NCI-H128 (cell line): ENCODE data around the gene NACC2.

Experiments
- DNase-seq: peaks from one replicate; lab custom pipeline; 2025; ENCODE audit not compliant: unreplicated experiment; lab: John Stamatoyannopoulos, UW

NACC2 gene

DNA sequence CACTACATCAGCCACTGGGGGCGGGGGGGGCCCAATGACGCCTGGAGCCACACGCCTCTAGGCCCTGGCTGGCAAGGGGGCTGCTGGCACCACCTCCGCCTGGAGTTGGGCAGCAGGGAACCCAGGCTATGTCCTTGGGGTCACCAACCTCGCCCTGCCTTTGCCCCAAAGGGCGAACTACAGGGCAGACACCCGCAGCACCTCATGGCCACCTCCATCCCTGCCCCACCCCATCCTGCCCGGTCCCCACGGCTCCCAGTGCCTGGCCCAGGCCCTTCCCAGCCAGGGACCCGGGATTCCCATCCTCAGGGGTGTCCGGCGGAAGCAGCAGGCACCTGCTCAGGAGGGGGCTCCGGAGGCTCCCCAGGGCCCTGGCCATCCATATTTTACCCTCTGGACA, 37.0 kb downstream of the NACC2 start:
- DNase-seq: no peak

DNA sequence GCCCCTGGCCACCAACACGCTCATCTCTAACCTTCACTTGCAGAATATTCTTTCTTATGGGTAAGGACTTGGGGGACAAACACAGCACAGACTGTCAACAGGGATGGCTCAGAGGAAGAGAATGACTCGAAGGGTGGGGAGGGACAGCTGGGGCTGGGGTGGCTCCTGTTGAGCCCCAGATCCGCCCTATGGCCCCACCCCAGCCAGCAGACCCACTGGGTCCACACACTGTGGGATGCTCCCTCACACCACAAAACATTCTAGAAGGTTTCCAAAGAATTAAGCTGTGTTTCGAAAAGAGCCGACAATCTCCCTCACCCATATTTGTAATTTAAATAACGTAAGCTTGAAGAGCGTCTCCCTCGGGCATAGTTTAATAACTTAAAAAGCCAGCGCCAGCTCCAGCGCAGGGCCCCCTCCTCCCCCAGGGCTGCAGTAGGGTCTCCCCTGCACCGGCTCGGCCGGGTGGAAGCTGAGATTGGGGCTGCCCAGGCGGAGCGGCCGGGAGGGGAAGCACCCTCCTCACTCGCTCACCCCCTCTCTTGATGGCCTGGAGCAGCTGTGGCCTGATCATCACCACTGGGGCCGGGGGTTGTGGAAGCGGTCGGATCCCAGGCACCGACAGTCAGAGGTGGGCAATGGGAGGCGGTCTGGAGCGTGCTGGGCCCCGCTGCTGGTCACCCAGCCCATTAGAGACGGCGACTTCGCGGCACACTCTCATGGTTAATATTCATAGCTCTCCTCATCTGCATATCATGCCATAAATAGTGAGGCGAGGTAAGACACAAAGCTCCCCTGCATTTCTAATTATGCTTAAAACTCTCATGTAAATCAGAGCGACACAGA, 37.6 kb downstream of the NACC2 start:
- DNase-seq: no peak

DNA sequence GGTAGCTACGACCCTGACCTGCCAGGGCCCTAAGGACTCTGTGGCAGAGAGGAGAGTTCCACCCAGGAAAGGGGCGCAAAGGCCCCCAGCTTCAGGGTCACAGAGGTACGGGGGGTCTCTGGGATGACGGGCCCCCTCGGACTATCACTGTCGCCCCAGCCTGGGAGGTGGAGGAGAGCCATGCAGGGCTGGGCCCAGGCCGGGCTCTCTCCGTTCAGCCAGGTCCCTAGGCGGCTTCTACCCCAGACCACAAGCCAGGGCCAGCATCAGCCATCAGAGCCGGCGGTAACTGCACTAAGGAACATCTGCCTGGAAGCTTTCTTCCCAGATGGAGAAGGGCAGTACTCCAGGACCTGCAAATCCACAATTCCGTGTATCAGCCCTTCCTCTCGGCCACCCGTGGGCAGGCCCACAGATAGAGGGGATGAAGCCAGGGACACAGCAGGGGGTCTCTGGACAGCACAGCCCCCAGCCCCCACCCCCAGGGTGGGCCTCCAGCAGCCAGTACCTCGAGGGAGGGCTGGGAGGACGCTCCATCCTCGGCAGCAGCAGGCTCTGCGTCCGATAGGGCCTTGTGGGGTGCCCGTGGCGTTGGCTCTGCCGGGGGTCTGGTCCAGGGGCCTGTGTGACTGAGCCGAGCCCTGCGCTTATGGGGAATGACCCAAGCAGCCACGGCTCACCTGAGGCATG, 38.4 kb downstream of the NACC2 start:
- DNase-seq: no peak

DNA sequence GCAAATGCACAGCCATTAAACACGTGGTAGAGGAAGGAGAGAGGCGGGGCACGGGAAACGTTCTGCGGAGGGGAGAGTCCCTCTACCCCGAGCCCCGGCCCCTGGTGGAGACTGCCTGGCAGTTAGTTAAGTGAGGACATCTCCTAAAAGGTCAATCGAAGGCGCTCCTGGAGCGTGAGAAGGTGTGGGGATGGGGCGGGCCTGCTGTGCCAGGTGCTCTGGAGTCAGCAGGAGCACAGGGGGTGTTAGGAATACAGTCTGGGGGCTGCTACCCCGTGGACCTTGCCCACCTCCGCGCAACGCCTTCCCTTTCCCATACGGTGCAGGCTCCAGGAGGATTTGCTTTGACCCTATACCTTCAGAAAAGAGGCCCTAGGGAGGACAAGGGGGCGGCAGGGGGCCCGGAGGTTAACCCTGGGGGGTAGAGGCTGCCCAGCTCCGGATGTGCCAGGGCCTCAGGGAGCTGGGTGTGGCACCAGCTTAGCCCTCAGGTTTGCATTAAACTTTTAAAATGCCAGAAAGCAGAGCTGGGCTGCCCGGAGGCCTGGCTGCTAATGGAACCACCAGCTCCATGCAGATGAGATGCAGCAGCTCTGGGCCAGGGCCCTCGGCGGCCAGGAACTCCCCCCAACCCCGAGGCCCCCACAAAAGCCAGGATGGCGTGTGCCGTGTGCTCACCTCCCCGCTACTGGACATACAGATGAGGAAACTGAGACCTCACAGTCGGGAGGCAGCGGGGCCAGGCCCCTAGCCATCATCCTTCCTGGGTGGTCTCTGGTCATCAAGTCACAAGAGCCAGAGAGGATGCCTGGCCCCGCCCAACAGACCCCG, 39.2 kb downstream of the NACC2 start:
- DNase-seq: no peak

DNA sequence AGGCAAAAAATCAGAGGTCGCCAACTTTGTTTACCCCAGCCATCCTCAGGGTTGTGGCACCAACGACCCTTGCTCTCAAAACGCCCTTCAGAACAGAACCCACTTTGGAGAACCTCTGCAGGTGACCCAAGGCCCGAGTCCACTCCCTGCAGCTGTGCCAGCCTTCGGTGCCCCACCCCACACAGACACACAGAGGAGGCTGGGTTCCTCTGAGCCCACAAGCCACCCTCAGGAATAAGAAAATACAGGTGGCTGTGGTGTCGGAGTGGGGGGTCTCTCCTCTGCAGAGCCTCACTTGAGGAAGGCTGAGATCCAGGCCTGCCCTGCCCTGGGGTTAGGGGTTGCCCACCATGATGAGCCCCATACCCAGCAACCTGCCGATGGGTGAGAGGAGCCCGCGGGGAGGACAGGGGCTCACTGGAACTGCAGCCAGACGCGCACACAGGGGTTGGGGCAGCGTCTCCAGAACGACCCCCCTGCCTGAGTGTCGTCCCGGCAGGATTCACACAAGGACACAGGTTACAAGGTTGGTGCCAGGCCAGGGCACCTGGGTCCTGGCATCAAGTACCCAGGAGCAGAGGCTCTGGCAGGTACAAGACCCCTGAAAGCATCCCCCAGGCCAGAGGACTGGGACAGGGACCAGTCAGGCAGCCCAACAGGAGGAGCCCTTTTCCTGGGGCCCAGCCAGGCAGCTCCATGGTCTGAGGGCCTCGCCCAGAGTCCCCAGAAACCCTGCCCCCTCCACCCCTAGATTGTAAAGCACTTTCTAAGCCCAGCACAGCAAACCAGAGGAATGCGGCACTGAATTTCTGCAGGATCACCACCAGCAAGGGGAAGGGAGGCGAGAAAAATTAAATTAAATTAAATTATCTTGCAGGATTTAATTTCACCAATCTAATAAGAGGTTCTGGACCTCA, 40.0 kb downstream of the NACC2 start:
- DNase-seq: no peak

DNA sequence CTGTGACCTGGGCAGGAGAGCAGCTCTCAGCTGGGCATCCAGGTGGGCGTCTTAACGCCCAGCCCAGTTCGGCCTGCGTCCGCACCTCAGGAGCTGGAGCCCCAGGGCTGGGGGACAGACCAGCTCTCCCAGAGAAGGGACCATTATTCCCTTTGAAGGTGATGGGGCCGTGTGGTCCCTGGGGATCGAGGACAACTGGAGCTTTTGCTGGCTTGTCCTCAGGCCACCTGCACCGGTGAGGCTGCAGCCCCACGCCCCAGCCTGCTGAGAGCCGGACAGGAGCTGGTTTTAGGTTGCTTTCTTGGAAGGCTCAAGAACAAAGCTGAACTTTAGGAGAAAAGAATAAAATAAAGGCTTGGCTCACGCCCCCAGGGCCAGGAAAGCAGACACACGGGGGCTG, 40.9 kb downstream of the NACC2 start:
- no peak for DNase-seq

DNA sequence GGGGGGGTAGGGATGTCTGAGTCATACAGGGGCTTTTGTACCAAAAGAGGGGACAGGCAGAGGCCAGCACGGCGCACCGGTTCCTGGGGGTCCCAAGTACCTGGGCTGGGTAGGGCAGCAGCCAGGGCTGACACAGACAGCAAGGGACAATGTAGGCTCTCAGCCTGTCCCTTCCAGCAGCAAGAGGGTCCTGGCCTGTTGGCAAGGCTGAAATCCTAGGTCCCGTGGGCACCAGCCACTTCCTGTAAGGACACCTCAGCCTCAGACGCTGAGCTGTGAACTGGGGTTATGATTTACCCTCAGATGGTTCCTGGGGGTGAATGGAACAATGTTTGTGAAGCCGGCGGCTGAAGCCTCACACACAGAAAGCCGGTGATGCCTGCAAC, 41.3 kb downstream of the NACC2 start:
- no peak for DNase-seq

DNA sequence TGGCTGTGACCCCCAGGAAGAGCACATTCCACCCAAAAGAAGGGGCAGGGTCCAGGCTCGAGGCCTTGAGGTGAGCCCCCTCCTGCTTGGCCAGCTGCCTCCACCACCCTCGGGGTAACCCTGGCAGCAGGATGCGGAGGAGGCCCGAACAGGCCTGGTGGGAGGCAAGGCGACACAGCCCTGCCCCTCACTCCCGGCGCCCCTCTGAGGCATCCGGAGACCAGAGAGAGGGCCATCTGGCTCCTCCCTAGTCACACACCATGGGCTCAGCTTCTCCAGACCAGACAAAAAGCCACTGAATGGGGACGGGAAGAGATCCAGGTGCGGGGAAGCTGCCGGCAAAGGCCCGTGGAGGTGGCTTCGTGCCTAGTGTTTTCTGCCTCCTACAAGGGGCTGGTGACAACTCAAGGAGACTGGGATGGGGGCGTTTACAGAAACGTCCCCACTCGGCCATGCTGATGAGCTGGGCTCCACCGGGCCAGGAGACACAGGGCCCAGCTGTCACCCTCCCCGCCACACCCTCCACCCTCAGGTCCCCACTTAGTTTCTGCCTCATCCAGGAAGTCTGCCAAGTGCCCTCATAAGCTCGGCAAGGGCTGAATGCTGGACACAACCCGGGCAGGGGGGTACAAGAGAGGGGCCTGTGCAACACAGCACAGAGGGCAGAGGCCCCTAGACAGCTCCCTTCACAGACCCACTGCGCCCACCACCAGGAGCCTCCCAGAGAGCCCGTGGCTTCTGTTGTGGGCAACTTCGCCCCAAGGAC, 41.9 kb downstream of the NACC2 start:
- DNase-seq: no peak

DNA sequence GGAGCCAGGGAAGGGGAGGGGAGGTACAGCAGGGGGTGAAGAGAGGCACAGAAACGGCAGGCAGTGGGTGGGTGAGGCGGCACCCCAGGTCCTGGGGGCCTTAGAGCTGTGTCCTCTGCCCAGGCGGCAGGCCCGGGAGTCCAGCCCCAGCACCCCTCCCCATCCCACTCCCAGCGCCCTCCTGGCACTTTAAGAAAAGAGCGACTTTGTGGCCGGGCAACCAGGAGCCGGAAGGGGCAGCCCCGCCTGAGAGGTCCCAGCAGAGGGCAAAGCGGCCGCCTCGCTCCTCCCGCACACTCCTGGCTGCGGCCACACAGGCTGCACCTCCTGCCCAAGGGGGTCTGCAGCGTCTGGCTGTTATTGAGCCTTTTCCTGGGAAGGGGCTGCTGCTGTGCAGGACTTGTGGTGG, 42.6 kb downstream of the NACC2 start:
- no peak for DNase-seq

DNA sequence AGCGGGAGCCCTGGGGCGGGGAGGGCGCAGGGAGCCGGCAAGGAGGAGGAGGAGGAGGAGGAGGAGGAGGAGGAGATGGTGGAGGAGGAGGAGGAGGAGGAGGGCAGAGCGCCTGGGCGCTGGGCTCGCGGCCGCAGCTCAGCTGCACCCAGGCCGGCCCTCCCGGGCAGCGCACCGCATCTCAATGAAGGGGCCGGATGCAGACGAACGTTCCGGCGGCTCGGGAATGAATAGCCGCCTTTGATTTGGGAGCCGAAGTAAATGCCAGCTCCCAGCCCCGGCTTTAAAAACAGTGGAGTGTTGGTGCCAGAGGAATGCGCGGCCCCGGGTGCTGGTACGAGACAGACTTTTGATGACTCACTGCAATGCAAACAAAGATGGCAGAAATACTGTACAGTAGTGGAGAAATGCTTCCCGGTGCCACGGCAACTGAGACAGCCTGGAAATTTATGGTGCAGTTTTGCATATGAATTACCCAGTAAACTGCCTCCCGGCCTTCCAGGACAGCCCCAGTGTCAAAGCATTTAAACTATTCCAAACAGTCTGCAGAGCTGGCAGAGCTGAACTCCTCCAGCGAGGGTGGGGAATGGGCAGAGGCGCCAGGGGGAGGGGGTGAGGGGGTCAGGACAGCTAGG, 43.1 kb downstream of the NACC2 start:
- peak; percentile 33 for DNase-seq

DNA sequence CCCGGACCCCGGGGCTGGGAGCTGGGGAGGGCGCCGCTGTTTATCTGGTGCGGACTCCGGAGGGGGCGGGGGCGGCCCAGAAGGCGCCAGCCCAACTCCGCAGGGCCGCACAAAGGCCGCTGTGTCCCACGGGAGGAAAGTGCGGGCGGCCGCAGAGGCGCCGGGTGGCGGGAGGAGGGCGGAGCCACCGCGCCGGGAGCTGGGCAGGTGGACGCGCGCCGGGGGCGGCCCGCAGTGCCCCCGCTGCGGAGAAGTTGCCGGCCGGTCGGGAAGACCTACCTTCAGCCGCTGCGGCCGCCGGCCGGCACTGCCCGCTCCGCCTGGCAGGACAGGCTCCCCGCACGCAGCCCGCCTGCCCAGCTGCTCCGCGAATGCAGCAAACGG, 43.6 kb downstream of the NACC2 start:
- DNase-seq: no peak

DNA sequence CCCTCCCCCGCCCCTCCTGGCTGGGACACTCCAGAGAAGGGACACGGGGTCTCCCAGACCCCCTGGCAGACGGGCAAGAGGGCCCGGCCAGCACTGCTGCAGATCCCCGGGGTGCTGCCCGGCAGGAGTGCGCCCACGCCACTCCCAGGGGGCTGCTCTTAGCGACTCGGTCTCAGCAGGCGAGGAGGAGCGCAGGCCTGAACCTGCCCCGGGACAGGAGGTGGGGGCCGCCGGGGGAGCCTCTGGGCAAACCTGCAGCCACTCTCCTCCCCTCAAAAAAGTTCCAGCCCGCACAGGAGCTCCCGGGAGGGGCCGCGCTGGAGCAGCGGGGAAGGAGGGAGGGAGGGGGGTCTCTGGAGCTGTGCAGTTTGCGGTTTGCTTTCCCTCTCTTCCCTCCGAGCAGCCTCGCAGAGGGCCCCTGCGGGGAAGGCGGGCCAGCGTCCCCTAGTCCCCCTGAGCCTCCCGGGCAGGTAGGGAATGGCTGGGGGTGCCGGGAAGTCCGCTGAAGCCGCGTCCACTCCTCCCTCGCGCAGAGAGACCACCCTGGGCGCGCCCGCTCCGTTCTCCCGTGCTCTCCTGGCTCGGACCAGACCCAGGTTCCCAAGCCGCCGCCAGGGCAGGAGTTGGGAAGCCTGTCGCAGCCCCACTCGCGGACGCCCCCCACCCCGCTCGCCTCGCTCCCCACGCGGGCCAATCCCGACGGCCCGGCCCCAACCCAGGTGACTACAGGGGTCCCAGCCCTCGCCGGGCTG, 44.2 kb downstream of the NACC2 start:
- DNase-seq: no peak

DNA sequence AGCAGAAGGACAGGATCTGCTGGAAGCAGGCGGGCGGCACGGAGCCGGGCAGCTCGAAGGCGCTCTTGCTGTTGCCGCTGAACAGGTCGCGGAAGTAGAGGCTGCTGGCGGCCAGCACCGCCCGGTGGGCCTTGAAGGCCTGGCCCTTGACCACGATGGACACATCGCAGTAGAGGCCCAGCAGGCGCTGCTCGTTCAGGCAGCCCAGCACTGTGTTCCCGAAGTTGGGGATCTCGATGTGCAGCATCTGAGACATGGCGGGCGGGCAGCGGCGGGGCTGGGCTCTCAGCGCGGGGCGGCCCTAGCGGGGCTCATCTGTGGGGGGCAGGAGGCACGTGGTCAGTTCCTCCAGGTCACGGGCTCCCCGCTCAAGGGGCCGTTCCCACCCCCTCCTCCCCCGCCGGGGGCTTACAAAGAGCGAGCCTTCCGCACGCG, 44.8 kb downstream of the NACC2 start:
- DNase-seq: no peak

DNA sequence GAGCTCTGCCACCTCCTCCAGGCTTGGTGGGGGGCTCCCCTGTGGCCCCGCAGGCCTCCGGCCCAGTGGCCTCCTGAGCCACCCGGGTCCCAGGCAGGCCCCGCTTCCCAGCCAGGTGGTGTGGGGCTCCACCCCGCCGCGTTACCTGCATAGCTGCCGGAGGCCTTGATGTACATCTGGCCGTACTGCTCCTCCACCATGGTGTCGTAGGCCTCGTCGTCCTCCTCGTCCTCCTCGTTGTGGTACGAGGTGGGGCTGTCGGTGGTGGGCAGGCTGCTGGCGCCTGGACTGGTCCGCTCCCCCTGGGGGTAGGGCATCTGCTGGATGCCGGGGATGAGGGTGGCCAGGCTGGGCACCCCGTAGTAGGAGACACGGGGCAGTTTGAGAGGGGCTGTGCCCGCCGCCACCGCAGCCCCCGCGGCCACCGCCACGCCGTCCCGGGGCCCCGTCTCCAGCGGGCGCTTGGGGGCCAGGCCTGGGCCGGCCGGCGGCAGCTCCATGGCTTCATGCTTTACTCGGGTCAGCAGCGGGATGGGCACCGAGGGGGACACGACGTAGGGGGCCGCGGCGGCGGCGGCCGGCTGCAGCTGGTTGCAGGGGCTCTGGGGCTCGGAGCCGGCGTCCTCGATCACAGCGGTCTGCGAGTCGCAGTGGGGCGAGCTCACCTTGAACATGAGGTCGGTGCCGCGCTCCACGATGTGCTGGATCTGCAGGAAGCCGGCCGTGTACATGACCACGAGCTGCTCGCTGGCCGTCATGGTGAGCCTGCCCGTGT, 45.4 kb downstream of the NACC2 start:
- DNase-seq: no peak

DNA sequence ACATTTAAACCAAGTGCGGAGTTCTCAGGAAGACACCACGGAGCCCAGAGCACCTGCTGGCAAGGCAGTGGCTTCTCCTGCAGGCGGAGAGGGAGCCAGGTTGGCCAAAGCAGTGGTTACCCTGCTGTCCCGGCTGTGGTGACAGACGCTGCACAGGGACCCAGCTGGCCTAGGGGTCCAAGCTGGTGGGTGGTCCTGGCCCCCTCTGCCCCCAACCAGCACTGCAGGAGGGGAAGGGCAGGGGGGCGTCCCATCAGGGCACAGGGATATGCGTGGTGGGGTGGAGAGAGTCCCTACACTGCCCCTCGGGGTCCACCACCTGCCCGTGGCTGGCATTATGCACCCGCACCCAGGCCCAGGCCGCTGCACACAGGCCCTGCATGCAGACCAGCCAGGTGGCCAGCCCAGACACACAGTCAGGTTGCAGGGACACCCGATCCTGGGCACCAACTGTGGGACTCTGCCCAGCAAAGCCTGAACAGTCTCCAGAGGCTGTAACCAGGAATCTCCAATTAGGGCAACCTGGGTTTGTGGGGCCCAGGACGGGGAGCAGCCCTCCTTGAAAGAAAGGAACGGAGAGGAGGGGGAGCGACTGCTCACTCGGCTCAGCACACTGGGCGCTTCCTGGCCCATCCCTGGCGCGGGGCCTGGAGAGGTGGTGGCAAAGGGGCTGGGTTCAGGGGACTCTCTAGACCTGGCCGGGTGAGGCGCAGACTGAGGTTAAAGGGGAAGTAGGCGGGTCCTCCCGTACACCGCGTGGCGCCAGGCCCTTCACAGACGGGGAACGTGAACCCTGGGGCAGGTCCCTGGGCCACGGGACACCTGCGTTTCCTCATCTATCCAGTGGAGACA, 46.3 kb downstream of the NACC2 start:
- no peak for DNase-seq

DNA sequence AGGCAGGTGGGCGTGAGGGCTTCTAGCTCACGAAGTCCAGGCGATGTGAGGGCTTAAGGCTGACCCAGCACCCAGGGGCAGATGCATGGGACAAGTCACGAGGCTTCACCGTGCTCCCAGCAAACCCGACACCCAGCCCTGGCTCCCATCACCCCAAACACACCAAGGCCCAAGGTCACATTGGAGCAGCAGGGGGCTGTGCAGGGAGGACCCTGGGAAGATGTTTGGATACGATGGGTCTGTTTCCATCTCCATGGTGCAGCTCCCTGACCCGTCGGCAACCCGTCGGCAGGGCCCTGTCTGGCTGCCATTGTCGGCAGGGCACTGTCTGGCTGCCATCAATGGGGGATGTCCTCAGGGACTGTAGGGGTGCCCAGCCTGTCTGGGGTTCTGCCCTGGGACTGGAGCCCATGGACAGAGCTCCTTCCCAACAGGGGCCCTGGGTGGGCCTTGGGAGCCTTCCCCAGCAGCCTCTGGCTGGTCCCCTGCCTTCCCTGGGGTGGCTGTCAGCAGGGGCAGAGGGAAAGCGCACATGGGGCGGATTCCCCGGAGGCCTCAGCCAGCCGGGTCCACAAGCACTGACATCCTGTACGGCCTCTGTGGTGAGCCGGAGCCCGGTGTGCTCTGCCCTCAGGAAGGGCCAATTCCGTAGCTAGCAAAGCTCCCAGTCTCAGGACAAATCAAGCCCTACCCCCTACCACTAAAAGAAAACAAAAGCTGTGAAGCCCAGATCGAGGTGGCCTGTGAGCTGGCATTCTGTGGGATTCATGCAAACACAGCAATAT, 47.1 kb downstream of the NACC2 start:
- DNase-seq: no peak
